K562 (cell line): ENCODE data around the gene ZIC2. TPM values are rescaled to one million over a fixed set of nuclear protein-coding genes. Genes with fewer than 3 reads are reported as not detected.

Experiments
- KDM1A ChIP-seq, 2 experiments: fragments of 450-650 bp; IDR thresholded peaks; 2 replicates each; pipeline ENCODE4 v1.6.1; 2016; ENCODE audit warnings: mild to moderate bottlenecking in 2 of 2
- POLR2G ChIP-seq: fragments of 200-400 bp; formaldehyde crosslinking; IDR thresholded peaks from 2 replicates; pipeline ENCODE4 v1.6.1; 2017; ENCODE audit warnings: low read depth, mild to moderate bottlenecking, antibody characterized with exemption, low read length, moderate library complexity
- polyA plus RNA-seq, 8 experiments: library from polyadenylated mRNA; depleted of rRNA in 4 of 8; stranded (reverse) in 5 of 8; unstranded in 3 of 8; fragments of >200 nt; fragmentation: Nextera tagmentation in 2 of 8; fragmentation: Illumina TruSeq in 1 of 8; extraction: Ambion mirVana in 2 of 8; extraction: Trizol in 1 of 8; gene quantifications; 2 replicates each; pipeline versions ENCODE4 v1.2.1 to v1.2.3, GENCODE V29; 2011 to 2014; ENCODE audit warnings: inconsistent platforms in 1 of 8, missing spikeins in 1 of 8
- total RNA-seq, 7 experiments: library from RNA; depleted of rRNA in 6 of 7; stranded (reverse); fragments of >200 nt in 6 of 7; fragmentation: Illumina TruSeq in 2 of 7; extraction: Trizol in 2 of 7; gene quantifications; 2 replicates each; pipeline versions ENCODE4 v1.2.1 to v1.2.3, GENCODE V29; 2011 to 2021; ENCODE audit warnings: low replicate concordance in 1 of 7
- TF ChIP-seq, protein P1 (sequence below): IDR thresholded peaks from 2 replicates; pipeline ENCODE4 v1.6.1; 2012; ENCODE audit warnings: low read depth, low read length, improper control_type of control experiment, borderline replicate concordance
- TF ChIP-seq, protein P2 (sequence below): fragments of 450-650 bp; IDR thresholded peaks from 2 replicates; pipeline ENCODE4 v1.6.1; 2016; ENCODE audit warnings: mild to moderate bottlenecking

ZIC2 gene
- total and polyA plus RNA-seq, 9 of the 15 experiments (the other 6 are each of a cell fraction or from before 2014, with no cell fraction given), result 1.8 to 18.0 (median 4.5) TPM

DNA sequence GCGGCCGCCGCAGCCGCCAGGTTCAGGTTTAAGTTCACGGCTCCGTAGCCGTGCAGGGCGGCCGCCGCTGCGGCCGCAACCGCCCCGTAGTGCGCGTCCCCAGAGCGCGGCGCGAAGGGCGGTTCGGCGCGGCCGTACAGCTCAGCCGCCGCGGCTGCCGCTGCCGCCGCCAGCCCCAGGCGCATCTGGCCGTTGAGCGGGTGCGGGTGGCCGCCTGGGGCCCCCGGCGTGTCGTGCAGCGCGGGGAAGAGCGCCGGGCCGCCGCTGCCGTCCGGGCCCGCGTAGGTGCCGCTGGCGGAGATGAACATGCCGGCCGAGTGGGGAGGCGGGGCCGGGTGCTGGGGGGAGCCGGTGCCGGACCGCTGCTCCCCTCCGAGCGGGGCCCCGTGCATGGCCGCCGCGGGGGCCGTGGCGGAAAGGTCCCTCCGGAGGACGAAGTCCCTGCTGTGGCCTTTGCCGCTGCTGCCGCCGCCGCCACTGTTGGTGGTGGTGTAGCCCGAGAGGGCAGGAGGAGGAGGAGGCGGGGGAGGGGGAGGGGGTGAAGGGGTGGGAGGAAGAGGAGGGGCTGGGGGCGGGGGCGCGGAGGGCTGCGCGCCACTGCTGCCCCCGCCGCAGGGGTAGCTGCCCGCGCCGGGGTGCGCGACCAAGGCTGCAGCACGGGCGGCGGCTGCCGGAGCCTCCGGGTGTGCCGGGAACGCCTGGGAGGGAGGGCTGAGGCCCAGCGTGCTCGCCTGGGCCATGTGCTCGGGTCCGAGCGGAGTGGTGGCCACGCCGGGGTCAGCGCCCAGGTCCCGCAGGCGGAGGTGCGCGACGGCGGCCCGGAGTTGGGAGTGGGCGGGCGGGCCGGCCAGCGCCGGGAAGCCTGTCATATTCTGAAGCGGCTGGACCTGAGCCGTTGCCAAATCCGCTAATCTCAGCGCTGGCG lies 10.7 kb upstream of the ZIC2 start (continued):
- TF ChIP-seq, protein P1, sequence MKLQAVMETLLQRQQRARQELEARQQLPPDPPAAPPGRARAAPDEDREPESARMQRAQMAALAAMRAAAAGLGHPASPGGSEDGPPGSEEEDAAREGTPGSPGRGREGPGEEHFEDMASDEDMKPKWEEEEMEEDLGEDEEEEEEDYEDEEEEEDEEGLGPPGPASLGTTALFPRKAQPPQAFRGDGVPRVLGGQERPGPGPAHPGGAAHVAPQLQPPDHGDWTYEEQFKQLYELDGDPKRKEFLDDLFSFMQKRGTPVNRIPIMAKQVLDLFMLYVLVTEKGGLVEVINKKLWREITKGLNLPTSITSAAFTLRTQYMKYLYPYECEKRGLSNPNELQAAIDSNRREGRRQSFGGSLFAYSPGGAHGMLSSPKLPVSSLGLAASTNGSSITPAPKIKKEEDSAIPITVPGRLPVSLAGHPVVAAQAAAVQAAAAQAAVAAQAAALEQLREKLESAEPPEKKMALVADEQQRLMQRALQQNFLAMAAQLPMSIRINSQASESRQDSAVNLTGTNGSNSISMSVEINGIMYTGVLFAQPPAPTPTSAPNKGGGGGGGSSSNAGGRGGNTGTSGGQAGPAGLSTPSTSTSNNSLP, result no peak
- TF ChIP-seq, protein P2, sequence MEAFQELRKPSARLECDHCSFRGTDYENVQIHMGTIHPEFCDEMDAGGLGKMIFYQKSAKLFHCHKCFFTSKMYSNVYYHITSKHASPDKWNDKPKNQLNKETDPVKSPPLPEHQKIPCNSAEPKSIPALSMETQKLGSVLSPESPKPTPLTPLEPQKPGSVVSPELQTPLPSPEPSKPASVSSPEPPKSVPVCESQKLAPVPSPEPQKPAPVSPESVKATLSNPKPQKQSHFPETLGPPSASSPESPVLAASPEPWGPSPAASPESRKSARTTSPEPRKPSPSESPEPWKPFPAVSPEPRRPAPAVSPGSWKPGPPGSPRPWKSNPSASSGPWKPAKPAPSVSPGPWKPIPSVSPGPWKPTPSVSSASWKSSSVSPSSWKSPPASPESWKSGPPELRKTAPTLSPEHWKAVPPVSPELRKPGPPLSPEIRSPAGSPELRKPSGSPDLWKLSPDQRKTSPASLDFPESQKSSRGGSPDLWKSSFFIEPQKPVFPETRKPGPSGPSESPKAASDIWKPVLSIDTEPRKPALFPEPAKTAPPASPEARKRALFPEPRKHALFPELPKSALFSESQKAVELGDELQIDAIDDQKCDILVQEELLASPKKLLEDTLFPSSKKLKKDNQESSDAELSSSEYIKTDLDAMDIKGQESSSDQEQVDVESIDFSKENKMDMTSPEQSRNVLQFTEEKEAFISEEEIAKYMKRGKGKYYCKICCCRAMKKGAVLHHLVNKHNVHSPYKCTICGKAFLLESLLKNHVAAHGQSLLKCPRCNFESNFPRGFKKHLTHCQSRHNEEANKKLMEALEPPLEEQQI, result no peak
- peak in 1 of 2 experiments; percentile 56; a peak in 1 of 4 replicates for TF ChIP-seq KDM1A (IDR thresholded peaks at IDR 0.05)
- TF ChIP-seq POLR2G, result peak; percentile 65
